B cell (primary cell): Measurements from ENCODE around the gene SELP. TPM values are rescaled to one million over a fixed set of nuclear protein-coding genes. Genes with fewer than 3 reads are reported as not detected.
A peak's percentile ranks its signal among the peaks of the same experiment; 100 is the strongest.

Experiments
- ATAC-seq: fragments of 200-7000 bp; cut with Tn5 transposase; one replicate; pipeline ENCODE4 v1.10.0; 2021; ENCODE audit warnings: low read depth, mild to moderate bottlenecking, moderate number of reproducible peaks, moderate library complexity
- CTCF ChIA-PET: fragments of 350-600 bp; sonication (Branson Sonifier 250); formaldehyde crosslinking; loops from one replicate; lab custom pipeline; 2021; ENCODE audit warnings: antibody characterized with exemption, inconsistent platforms; lab: Charles Lee
- POLR2A ChIA-PET: fragments of 350-600 bp; sonication (Branson Sonifier 250); formaldehyde crosslinking; loops from one replicate; lab custom pipeline; 2021; ENCODE audit warnings: antibody characterized with exemption; lab: Charles Lee
- DNase-seq: peaks from one replicate; pipeline ENCODE4 v3.0.0; 2013
- H2AFZ ChIP-seq: 2 replicates; pipeline ENCODE4 v1.6.1; 2012; ENCODE audit warnings: mild to moderate bottlenecking, low read depth, low read length; ENCODE audit not compliant: insufficient read depth, poor library complexity, severe bottlenecking
- H3K27ac ChIP-seq, 2 donors: 1 replicate in 1 of 2; 2 replicates in 1 of 2; pipeline ENCODE4 v1.5.1; 2012 to 2013; ENCODE audit warnings: low read length in 2 of 2, mild to moderate bottlenecking in 2 of 2, moderate library complexity in 1 of 2
- H3K27me3 ChIP-seq, 4 experiments: fragments of 200-600 bp in 1 of 4; sonication (generic) in 1 of 4; replicated peaks in 1 of 4; 1 replicate in 2 of 4; 2 replicates in 2 of 4; pipeline versions ENCODE4 v1.6.1 to v1.7.0; 2013 to 2016; ENCODE audit warnings: low read length in 3 of 4, mild to moderate bottlenecking in 2 of 4, mixed read lengths in 1 of 4, moderate library complexity in 1 of 4; ENCODE audit not compliant: insufficient read depth in 4 of 4, control insufficient read depth in 3 of 4; ENCODE audit errors: control extremely low read depth in 1 of 4
- H3K36me3 ChIP-seq, 2 experiments: replicated peaks in 1 of 2; 1 replicate in 1 of 2; 2 replicates in 1 of 2; pipeline versions ENCODE4 v1.6.1 to v1.7.1; 2013; ENCODE audit warnings: low read length in 1 of 2; ENCODE audit not compliant: insufficient read depth in 2 of 2, control insufficient read depth in 1 of 2; ENCODE audit errors: control extremely low read depth in 1 of 2, extremely low read depth in 1 of 2
- H3K4me1 ChIP-seq, 2 donors: fragments of 200-600 bp in 1 of 2; sonication (generic) in 1 of 2; 1 replicate in 1 of 2; 2 replicates in 1 of 2; pipeline versions ENCODE4 v1.5.1 to v1.6.1; 2013 to 2017; ENCODE audit warnings: low read length in 2 of 2; ENCODE audit not compliant: control insufficient read depth in 2 of 2, insufficient read depth in 2 of 2
- H3K4me2 ChIP-seq: replicated peaks from 2 replicates; pipeline ENCODE3; 2012; ENCODE audit warnings: mild to moderate bottlenecking, low read depth, low read length; ENCODE audit not compliant: poor library complexity, severe bottlenecking
- H3K4me3 ChIP-seq, 5 experiments: fragments of 200-600 bp in 1 of 5; sonication (generic) in 1 of 5; 1 replicate in 3 of 5; 2 replicates in 2 of 5; pipeline versions ENCODE4 v1.5.1 to v1.7.0; 2011 to 2016; ENCODE audit warnings: low read length in 4 of 5, mild to moderate bottlenecking in 4 of 5, low read depth in 2 of 5, control low read depth in 1 of 5, moderate library complexity in 1 of 5; ENCODE audit not compliant: insufficient read depth in 1 of 5; ENCODE audit errors: control extremely low read depth in 1 of 5, extremely low read depth in 1 of 5
- H3K79me2 ChIP-seq: fragments of 200-600 bp; sonication (generic); one replicate; pipeline ENCODE4 v1.6.0; 2016; ENCODE audit warnings: low read length; ENCODE audit not compliant: control insufficient read depth, insufficient read depth
- H3K9ac ChIP-seq: fragments of 200-600 bp; sonication (generic); 2 replicates; pipeline ENCODE4 v1.6.1; 2017; ENCODE audit warnings: mild to moderate bottlenecking, low read length, moderate library complexity
- H3K9me3 ChIP-seq, 3 donors: one replicate each; pipeline versions ENCODE4 v1.6.1 to v1.7.1; 2013; ENCODE audit warnings: low read length in 2 of 3; ENCODE audit not compliant: control insufficient read depth in 2 of 3, insufficient read depth in 1 of 3; ENCODE audit errors: control extremely low read depth in 1 of 3
- H4K20me1 ChIP-seq: 2 replicates; pipeline ENCODE4 v1.6.0; 2012; ENCODE audit warnings: mild to moderate bottlenecking, low read length; ENCODE audit not compliant: insufficient read depth, control insufficient read depth, poor library complexity, severe bottlenecking
- H3K27ac Mint-ChIP-seq: one replicate; pipeline ENCODE4 v1.8.0; 2021; ENCODE audit warnings: mixed read lengths
- H3K27me3 Mint-ChIP-seq: one replicate; pipeline ENCODE4 v1.8.0; 2021; ENCODE audit warnings: mixed read lengths
- H3K4me1 Mint-ChIP-seq: one replicate; pipeline ENCODE4 v1.8.0; 2021; ENCODE audit warnings: mixed read lengths
- H3K4me3 Mint-ChIP-seq: one replicate; pipeline ENCODE4 v1.8.0; 2021; ENCODE audit warnings: mixed read lengths
- H3K9me3 Mint-ChIP-seq: one replicate; pipeline ENCODE4 v1.8.0; 2022; ENCODE audit warnings: mixed read lengths; ENCODE audit not compliant: insufficient read depth
- CTCF ChIP-seq: fragments of 200-600 bp; IDR thresholded peaks from one replicate; pipeline ENCODE4 v1.8.0; 2022; ENCODE audit warnings: antibody characterized with exemption, mild to moderate bottlenecking
- EZH2 ChIP-seq: IDR thresholded peaks from 2 replicates; pipeline ENCODE4 v1.6.1; 2012; ENCODE audit warnings: borderline replicate concordance, low read depth, mild to moderate bottlenecking, moderate library complexity, low read length; ENCODE audit not compliant: insufficient read depth, poor library complexity, severe bottlenecking
- WGBS: methylation state at CpG from one replicate; pipeline ENCODE4 v1.1.5; 2013; ENCODE audit warnings: missing lambda C conversion rate; ENCODE audit not compliant: insufficient coverage; 5-methylcytosine and 5-hydroxymethylcytosine counted together
- intact Hi-C: fragments of 100-400 bp; cut with micrococcal nuclease; formaldehyde crosslinking; loops from one replicate; pipeline ENCODE4 v1.10.0; 2022
- polyA plus RNA-seq: library from polyadenylated mRNA; depleted of rRNA; stranded (reverse); fragments of >200 nt; gene quantifications from 2 replicates; pipeline ENCODE4 v1.2.3, GENCODE V29; 2012
- total RNA-seq, 2 donors: library from RNA; stranded (reverse); fragments of 120-200 nt in 1 of 2; gene quantifications; 1 replicate in 1 of 2; 2 replicates in 1 of 2; pipeline versions ENCODE4 v1.2.3 to v1.2.4, GENCODE V29; 2013 to 2022

The SELP gene
- total and polyA plus RNA-seq, 2 donors (not counting 1 experiment from before 2014, with no cell fraction given): 0.99 to 1.9 TPM

DNA sequence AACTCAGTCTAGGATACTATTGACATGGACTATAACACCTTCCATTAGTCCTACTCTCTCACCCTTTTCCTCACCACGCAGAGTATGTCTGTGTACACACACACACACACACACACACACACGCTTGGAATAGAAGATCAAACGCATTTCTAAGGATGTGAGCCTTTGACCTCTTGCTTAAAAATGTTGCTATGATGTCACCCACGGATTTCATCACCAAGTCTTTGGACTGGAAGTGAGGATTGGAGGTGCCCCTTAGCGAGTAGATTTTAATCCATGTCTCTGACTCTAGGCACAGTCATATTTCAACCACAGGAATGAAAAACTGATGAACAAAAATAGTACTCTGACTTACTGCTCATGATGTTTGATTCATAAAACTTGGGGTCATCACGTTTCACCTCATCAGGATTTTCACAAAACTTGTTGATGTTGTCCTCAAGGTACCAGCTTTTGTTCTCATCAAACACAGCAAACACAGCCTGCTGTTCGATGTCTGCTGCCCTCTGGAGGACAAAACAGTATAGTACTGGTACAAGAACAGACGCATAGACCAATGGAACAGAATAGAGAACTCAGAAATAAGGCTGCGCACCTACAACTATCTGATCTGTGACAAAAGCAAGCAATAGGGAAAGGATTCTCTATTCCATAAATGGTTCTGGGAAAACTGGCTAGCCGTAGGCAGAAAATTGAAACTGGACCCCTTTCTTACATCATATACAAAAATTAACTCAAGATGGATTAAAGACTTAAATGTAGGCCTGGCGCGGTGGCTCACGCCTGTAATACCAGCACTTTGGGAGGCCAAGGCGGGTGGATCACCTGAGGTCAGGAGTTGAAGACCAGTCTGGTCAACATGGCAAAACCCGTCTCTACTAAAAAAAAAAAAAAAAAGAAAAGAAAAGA is 83.6 kb downstream of the SELP start:
- Mint-ChIP-seq H3K4me1 (no peaks in the 10 kb centered on the region), H3K9me3 (no peaks in the 10 kb centered on the region), H3K27me3 (peaks cover 13% of the 10 kb centered on the region), H3K4me3 (no peak overlapping the region), H3K27ac (no peak overlapping the region)
- DNase-seq: peak; percentile 81
- Histone ChIP-seq H3K4me2 (no peak overlapping the region), H2AFZ (no peak overlapping the region), H3K79me2 (no peaks in the 10 kb centered on the region), H3K4me3 (no peak overlapping the region), H4K20me1 (no peaks in the 10 kb centered on the region), H3K4me1 (no peaks in the 10 kb centered on the region), H3K36me3 (no peaks in the 10 kb centered on the region), H3K9ac (no peak overlapping the region), H3K27ac (no peak overlapping the region), H3K27me3 (no peaks in the 10 kb centered on the region), H3K9me3 (no peaks in the 10 kb centered on the region)
- TF ChIP-seq CTCF (peak; percentile 78), EZH2 (no peak)
- whole genome bisulfite sequencing: 26% methylated on average over 4 of the region's 15 CpGs
- ChIA-PET POLR2A (interaction anchor here (0.9 kb wide), 1 partner anchor 207 kb away, joined by 3 read pairs; no protein-coding TSS in a partner anchor), CTCF (interaction anchor here (0.7 to 10.7 kb wide), 21 partner anchors 10 to 1204 kb away, joined by 3 to 151 read pairs (median 6); partner anchors contain the start of gene SLC19A2)
- intact Hi-C loops: loop anchor here (1.0 to 5.0 kb wide), 5 partner anchors 61 to 263 kb away; partner anchors contain the start of genes BLZF1, NME7 and SLC19A2
- peak; percentile 82 for ATAC-seq

DNA sequence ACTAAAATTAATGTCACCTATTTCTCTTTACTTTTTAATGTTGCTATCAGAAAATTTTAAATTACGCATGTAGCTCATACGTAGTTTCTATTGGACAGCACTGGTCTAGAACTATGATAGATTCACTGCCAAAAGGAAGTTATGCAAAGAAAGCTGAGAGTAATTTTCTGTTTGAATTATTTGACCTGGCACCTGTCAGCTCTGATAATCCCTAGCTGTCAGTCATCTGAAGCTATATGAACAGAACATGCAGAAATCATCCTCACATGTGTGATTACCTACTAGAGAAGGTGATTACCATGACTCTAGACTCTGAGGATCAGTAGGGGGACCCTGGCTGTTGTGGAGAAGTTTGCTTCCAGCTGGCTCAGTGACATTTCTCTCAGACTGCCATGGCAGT is 84.5 kb downstream of the SELP start:
- Histone ChIP-seq H3K9me3 (no peaks in the 10 kb centered on the region), H3K9ac (no peak overlapping the region), H3K4me2 (no peak overlapping the region), H3K4me1 (no peaks in the 10 kb centered on the region), H3K36me3 (no peaks in the 10 kb centered on the region), H2AFZ (no peak overlapping the region), H3K4me3 (no peak overlapping the region), H3K79me2 (no peaks in the 10 kb centered on the region), H3K27ac (no peak overlapping the region), H4K20me1 (no peaks in the 10 kb centered on the region), H3K27me3 (no peaks in the 10 kb centered on the region)
- H3K27ac Mint-ChIP-seq: no peak overlapping the region
- TF ChIP-seq CTCF (no peak), EZH2 (no peak)
- POLR2A ChIA-PET: no interaction called here
- intact Hi-C loops: loop anchor here (5.0 kb wide), 1 partner anchor 178 kb away; the partner anchor contains the start of genes BLZF1 and NME7
- CTCF ChIA-PET: interaction anchor here (0.5 to 10.7 kb wide), 14 partner anchors 9 to 1403 kb away, joined by 3 to 151 read pairs (median 7); no protein-coding TSS in a partner anchor
- ATAC-seq (no peak), DNase-seq (no peak)
- peaks cover 13% of the 10 kb centered on the region for H3K27me3 Mint-ChIP-seq
- no CpG with 5 or more reads among the region's 2 CpGs for WGBS
- H3K4me3 Mint-ChIP-seq: no peak overlapping the region
- H3K9me3 Mint-ChIP-seq: no peaks in the 10 kb centered on the region
- H3K4me1 Mint-ChIP-seq: no peaks in the 10 kb centered on the region
